Cerebellar nuclear complex (tissue), 1 donor: ENCODE results near the gene CELF3.

Source experiments
- DNase-seq, 2 experiments: peaks; one replicate each; lab custom pipeline; 2025; lab: John Stamatoyannopoulos, UW

CELF3 gene

DNA sequence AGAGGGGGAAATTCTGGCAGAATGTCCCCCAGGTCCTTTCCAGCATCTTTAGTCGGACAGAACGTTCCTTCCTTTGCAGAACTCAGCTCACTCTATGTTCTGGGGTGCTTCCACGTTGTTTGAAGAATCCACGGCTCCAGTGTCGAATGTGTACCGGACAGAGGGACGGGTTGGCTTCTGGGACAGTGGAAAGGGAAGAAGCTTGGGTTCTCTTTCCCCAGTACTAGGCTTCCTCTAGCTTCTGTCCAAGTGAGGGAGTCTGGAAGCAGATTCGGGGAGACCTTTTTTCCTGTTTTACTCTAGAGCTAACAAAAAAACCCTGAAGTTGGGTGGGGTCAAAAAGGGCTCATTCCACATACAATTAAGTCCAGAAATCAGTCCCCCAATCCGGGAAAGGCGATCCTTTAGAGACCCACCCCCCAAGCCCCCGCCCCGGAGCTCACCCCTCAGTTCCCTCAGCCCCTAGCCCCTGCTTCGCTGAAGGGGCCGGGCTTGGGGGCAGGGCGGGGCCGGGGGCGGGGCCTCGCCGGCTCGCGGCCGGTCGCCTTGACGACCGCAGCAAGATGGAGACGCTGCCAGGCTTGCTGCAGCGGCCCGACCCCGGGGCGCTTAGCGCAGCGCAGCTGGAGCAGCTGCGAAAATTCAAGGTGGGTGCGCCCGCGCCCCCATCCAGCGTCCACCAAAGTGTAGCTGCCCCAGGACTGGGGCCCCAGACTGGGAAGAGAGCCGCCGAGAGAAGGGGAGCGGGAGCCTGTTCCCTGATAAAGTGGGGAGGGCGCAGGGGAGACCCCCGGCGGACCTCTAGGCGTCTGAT is 4.6 kb upstream of the CELF3 start, which contains the start of gene RIIAD1:
Gene RIIAD1 (plus strand): TSS at position 549 of the 814 bp plus-strand sequence. CDS start 15 bp downstream, at position 564.
- DNase-seq: no peak

DNA sequence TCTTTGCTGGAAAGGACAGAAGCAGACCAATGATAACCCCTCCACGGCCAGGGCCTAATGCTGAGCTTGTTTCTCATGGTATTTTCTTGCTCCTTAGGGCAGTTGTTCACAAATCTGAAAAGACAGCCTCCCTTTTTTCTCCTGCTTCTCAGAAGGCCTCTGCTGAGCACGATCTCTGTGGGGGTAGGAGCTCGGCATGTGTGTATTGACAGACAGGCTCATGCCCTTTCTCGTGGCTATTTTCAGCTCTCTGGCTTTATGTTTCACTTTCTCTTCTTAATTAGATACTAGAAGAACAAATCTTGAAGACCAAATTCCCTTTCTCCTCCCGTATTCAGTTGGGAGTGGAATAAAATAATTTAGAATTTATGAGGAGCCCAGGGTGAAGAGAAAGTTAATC is 4.0 kb upstream of the CELF3 start:
- no peak for DNase-seq

DNA sequence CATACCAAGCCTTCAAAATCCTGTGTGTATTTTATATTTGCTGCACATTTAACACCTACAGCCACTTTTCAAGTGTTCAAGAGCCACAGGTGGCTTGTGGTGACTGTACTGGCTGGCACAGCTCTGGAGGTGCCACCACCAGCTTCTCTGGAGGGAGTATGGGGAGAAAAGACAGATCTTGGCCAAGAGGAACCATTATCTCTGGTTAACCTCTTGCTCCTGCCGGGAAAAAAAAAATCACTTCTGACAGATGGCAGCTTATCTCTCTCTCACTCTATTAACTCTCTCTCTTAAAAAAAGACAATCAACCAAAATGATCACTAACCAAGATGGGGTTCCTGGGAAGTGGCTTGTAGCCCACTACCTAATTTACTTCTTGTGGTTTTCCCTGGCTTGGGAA is 3.5 kb upstream of the CELF3 start:
- no peak for DNase-seq

DNA sequence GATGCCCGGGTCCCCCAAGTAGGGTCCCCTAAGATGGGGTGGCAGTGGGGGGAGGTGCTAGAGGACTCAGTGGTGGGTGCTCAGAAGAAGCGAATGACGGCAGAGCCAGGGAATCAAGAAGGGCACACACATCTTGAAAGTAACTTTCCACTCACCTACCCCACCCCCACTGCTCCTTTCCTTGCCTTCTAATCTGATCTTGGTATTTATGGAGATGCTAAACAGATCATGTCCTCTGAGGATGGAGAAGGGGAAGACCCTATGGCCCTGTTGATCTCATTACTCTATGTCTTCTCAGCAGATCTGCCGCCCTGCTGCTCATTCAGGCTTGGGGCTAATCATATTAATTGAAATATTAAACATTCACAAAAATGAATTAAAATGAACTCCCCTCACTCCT is 2.1 kb upstream of the CELF3 start:
- DNase-seq: no peak

DNA sequence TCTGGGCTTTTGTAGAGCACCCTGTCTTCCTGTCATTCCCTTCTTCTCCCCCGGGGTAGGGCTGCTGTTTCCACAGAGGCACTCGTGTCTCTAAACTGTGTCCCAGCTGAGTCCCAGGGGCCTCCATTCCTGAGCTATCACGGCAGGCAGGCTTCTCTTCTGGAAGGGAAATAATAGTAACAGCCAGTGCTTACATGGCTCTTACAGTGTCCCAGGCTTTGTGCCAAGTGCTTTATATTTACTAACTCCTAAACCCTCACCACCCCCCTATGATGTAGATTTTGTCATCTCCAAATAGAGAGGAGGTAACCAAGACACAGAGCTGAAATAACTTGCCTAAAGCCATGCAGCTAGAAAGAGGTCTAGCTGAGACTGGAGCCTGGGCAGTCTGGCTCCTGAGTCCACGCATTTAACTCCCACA is 1.4 kb upstream of the CELF3 start:
- DNase-seq: no peak

DNA sequence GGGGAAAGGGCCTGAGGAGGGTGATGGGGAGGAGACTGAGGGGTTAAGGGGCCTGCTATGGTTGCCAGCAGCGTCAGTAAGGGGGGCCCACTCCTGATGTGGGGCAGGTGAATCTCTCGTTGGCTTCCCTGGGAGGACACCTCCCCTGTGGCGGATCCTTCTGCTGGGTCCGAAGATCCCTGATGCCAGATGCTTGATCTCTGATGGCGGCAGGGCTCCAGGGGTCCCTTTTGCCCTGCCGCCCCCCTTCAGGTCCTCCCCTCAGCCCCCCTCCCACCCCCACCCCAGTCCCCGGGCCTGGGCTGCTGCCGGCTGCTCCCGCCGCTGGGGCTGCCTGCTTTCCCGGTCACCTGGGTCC is 219 bp downstream of the CELF3 start:
- no peak for DNase-seq

DNA sequence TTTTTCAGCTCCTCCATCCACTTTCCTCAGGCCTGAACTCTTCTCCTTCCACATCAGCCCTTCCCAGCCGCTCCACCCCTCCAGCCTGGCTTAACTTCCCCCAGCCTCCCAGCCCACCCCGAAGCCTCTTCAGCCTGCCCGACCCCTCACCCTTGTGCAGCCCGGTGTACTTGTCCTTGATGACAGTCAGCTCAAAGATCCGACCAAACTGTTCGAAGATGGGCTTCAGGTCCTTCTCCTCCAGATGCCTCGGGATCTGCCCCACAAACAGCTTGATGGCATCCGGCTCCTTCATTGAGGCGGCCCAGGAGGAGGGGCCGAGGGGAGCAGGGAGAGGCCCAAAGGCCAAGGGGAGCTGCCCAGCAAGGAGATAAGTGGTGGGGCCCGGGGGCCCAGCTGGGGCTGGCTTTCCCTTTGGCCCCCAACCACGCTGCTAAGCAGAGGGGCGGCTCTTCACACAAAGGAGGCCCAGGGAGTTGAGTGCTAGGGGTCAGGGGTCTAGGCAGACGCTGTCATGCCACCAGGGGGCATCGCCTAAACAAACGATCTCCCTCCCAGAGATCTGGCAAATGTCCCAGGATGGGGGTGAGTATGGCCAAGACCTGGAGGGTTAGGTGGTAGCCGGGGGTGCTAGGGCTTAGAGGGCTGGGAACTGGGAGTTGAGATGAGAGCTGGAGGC is 738 bp downstream of the CELF3 start:
- no peak for DNase-seq

DNA sequence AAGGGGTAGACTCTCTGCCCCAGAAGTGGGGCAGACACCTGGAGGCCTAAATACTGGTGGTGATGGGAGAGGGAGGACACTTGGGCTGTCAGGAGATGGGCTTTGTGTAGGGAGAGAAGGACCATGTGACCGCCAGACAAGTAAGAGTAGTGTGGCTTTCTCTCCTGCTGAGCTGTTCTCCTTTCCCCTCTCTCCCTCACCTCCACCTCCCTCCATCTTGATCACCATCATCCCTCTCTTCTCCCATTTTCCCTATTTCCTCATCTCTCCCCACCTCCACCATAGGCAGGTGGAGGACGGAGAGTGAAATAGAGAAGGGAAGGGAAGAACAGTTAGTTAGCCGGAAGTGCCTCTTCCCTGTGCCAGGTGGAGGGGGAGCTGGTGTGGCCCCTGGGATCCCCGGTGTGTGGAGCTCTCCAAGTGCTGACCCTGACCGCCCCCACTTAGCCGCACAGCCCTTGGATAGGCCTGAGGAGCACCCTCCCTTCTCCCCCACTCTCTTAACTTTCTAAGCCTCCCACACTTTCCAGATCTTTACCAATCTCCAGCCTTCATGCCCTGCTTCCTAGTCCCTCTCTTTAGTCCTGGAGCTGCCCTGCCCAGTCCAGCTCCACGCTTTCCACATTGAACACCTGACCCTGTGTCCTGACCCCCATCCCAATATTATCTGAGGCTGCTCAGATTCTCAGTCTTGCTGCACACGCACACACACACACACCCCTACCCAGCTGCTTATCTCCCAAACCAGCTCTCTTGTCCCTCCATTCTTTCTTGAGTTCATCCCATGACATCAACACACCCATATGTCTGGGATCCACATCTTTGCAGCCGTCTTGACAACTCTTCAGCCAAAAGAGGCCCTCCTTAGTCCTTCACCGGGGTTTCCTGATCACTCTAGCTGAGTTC is 1.5 kb downstream of the CELF3 start:
- DNase-seq: no peak

DNA sequence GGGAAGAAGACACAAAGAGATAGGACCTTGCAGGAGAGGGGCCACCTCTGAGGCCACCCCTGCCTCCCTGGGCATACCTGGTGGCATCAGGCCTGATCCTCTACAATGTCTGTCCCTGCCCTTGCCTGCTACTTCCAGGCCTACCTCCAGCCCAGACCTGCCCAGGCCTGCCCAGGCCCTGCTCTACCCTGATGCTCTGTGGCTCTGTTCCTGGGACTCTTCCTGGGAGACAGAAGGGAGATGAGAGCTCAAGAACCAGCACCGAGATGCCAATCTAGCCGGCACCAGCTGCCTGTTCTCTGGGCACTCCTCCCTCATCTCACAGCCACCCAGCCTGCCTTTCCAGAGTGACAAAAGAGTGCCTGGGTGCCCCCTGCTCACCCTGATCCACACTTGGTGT is 2.7 kb downstream of the CELF3 start:
- DNase-seq: no peak

DNA sequence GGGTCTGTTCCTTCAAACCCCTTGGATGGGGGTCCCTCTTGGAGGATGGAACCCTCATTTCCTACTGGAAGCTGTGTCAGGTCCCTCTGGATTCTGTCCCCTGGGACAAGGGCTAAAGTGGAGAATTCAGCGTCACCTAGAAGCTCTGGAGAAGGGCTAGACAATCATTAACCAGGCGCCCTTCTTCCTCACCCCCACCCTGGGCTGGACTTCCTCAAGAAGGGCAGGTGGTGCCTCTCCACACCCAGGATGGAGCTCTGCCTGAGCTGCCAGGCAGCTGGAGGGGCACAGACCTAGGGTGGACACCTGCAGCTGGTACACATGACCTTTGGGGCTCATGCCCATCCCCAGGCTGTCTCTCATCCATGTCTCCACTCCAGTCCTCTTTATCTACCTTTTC is 3.6 kb downstream of the CELF3 start:
- DNase-seq: no peak

DNA sequence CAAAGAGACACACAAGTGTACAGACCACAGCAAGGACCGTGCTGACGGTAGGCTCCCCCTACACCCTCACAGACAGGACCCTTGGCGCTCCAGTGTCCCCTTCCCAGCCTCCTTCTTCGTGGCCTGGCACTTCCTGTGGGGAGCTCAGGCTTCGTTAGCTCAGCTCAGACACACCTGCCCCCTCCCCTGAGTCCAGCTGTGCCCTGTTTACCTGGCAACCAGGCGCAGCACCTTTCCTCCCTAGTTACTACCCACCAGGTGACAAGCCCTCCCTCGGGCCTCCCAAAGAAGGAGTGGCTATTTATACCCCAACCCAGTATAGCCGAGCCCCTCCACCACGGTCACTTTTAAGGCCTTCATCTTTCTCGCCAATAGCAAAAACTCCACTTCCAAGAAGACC is 4.7 kb downstream of the CELF3 start:
- no peak for DNase-seq

DNA sequence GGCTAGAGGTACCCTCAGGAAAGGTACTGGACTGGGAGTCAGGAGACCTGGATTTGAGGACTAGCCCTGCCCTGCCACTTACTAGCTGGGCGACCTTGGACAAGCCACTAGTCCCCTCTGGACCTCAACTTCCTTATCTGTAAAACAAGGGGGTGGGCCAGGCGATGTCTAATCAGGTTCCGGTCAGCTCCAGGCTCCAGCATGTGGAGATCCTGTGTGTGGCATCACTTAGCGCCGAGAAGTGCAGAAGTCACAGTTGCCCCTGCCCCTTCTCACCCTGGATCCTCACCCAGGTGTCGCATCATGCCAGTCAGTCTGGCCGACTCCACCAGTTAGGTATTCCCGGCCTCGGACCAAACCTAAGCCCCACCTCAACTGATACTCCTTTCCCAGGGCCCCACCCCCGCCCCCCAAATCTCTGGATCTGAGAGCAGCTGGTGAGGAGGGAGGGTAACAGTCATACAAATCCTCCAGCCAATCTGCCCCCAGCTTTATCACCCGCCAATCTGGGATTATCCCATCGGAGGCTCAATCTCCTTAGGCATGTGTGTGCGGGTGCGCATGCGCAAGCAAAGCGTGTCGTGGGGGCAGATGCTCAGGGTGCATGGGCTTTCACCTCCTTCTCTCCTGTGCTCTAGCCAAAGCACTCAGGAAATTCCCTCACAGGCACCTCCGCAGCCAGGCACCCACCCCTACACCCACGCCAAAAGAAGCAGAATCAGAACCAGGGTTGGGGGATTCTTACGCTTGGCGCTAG is 5.4 kb downstream of the CELF3 start:
- no peak for DNase-seq

DNA sequence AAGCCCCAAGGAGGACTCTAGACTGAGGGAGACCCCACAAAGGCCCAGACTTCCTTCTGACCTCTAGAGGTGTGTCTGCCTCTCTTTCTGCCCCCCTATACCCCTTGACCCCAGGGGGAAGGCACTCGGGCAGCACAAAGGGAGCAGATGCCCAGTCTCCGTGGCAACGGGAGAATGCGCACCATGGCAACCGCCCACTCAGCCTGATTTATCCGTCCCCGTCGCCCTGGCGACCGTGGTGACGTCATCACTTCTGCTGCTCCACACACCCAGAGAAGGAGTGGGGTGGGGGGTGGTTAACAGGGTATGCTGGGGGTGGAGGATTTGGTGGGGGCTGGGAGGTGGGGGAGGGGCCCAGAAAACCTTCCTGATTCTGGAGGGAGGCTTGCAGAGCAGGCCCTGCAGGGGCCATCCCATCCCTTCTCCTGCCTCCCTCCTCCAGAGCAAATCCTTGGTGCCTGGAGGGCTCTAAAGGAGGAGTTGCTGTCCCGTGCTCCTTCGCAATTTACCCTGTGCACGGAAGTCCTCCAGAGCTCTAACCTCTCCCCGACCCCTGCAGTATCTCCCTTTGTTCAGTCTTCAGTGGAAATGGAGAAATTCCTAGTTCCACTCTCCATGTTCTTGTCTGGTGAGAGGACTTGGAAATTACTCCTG is 6.3 kb downstream of the CELF3 start:
- peak; percentile 29 to 33 for DNase-seq

DNA sequence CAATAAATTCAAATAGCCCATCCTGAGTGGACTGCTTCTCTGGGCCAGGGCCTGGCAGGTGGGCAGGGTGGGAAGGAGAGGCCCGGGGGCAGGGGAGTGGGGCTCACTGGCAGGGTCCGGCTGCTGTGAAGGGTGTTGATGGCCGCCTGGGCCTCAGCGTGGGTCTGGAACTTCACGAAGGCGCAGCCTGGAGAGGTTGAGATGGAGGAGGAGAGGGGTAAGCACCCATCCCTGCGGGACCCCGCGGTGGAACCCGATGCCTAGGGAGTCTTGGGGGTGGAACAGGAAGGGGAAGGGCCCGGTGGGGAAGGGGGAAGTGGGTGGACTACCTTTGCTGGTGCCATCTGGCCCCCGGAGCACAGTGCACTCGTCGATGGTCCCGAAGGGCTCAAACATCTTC is 7.7 kb downstream of the CELF3 start:
- DNase-seq: no peak

DNA sequence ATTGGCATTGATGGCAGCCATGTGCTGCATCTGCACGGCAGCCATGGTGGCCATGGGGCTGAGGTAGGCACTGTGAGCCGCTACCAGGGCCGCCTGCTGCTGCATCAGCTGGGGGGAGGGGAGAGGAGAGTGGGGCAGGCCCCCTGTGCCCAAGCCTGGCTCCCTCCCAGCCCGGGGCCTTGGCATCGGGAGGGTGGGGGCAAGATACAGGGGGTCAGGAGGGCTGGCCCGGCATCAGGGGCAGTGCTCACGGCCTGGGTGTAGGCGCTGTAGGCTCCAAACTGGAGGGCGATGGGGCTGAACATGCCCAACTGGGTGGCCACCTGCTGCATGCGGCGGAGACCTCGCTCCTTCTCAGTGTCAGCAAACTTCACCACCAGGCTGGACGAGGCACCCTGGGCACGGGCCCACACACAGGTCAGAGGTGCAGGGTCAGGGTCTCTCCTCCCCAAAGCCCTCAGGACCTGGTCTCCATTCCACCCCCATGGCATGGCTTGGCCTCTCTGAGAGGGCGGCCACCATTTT is 9.0 kb downstream of the CELF3 start:
- no peak for DNase-seq

DNA sequence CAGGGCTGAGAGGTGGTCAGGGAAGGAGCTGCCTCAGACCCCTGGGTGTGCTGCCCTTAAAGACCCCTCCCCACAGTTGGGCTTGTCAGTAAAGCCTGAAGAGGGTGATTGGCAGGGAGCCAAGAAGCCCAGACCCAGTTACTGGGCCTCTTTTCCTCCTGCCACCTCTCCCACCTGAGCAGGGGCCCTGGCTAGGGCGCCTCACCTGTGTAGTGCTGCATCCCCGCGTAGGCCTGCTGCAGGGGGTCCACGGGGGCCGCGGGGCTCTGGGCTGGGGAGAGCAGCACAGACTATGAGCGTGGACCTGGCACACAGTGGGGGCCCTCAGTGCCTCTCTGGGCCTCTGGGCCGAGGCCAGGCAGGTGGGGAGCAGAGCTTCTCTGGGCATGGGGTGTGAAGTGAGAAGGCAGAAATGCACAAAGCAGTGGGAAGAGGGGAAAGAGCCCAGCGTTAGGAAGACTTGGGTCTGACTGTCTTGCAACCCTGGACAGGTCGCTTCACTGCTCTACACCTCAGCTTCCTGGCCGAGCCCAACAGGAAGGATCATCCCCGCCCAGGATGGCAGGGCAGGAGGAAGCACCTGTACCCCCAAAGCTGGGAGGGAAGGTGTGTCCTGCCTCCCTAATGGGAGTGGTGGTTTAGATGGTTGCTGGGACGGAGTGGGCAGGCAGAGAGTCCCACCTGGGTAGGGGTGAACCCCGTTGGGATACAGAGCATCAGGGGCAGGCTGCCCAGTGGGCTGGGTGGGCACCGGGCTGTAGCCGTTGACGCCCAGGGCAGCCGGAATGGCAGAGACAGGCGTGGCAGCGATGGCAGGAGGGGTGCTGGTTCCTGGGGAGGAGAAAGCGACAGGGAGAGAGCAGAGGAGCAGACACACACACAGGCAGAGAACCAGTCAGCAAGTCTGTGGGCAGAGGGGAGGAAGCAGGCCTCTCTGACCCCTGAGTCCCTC is 9.9 kb downstream of the CELF3 start:
- no peak for DNase-seq

DNA sequence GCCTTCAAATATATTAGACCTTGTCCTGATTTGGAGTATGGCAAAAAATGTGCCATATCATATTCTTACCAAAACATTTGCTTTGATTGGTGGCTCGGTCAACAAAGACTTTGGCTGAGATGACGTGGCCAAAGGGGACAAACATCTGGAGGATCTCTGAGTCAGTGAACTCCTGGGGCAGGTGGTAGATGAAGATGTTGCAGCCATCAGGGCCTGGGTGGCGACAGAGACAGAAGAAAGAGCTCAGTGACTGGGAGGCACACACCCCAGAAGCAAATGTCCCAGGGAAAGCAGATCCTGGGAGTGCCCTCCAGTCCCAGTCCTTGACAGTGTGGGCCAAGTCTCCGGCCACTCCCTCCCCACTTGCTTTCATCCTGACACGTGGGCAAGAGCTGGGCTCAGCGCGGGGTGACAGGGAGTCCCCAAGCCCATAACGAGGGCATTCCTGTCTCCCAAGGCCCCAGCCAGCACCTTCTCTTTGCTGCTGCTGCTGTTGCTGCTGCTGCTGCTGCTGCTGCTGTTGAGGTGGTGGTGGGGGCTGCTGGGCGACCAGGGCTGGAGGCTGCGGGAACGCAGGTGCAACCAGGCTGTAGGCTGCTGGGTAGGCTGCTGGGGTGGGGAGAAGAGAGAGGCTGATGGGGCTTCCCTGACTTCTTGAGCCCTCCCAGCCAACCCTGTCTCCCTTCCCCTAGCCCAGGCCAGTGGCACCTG is 10.7 kb downstream of the CELF3 start:
- no peak for DNase-seq

DNA sequence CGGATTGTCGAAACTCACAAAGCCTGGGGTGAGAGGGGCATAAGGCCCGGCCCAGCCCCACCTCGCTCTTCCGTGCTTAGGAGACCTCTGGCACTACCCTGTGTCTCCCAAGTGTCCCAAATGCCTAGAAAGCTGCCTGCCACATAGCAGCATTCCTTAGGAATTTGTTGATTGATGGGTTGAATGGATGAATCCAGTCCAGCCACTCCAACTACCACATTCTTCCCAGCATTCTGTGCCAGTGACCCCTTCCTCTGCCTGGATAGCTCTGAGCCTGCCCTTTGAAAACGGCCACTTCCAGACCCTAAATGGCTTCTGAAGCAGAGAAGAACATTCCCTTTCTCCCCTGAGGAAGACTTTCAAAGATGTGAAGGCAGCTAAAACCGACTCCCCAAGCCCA is 11.5 kb downstream of the CELF3 start:
- DNase-seq: no peak

DNA sequence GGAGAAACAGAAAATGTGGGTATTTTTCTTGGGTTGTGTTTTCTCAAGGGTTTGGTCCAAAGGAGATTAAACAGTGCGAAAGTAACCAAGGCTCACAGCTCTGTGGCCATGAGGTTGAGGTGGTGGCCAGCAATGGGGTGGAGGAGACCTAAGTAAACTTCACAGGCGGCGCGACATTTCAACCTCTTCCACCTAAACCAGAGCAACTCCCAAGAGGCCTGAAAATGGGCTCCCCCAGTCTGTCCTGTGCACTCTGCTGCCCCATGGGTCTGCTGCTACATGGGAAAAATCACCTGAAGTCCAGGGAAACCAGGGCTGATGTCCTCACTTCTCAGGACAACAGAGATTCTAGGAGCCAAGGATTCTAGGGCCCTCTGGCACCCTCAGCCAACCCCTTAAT is 12.4 kb downstream of the CELF3 start:
- DNase-seq: no peak
